Heart left ventricle (tissue), 16 donors: Measurements from ENCODE around the gene TDP1. TPM values are rescaled to one million over a fixed set of nuclear protein-coding genes. Genes with fewer than 3 reads are reported as not detected.

Experiments used
- ATAC-seq, 4 donors: fragments of 200-7000 bp; cut with Tn5 transposase; one replicate each; pipeline ENCODE4 v1.9.1; 2020 to 2022; ENCODE audit warnings: moderate library complexity in 4 of 4, mild to moderate bottlenecking in 3 of 4, moderate number of reproducible peaks in 1 of 4
- DNase-seq, 5 donors: peaks; one replicate each; pipeline ENCODE4 v3.0.0-alpha.2; 2020
- H3K27ac ChIP-seq, 12 donors: fragments of 200-600 bp; sonication (generic) in 4 of 12; one replicate each; pipeline versions ENCODE4 v1.5.0 to v1.8.0; 2016 to 2022; ENCODE audit warnings: mild to moderate bottlenecking in 2 of 12
- H3K27me3 ChIP-seq, 9 donors: fragments of 200-600 bp; sonication (generic) in 2 of 9; one replicate each; pipeline versions ENCODE4 v1.5.1 to v1.8.0; 2016 to 2022; ENCODE audit warnings: mild to moderate bottlenecking in 3 of 9
- H3K36me3 ChIP-seq, 9 donors: fragments of 200-600 bp; sonication (generic) in 2 of 9; one replicate each; pipeline versions ENCODE4 v1.5.0 to v1.8.0; 2018 to 2022; ENCODE audit warnings: mild to moderate bottlenecking in 2 of 9
- H3K4me1 ChIP-seq, 12 donors: fragments of 200-600 bp; sonication (generic) in 4 of 12; one replicate each; pipeline versions ENCODE4 v1.5.0 to v1.8.0; 2016 to 2022; ENCODE audit warnings: mild to moderate bottlenecking in 3 of 12
- H3K4me3 ChIP-seq, 12 donors: fragments of 200-600 bp; sonication (generic) in 4 of 12; one replicate each; pipeline versions ENCODE4 v1.5.0 to v1.8.0; 2017 to 2022; ENCODE audit warnings: mild to moderate bottlenecking in 9 of 12, moderate library complexity in 4 of 12
- H3K9me3 ChIP-seq, 12 donors: fragments of 200-600 bp; sonication (generic) in 4 of 12; one replicate each; pipeline versions ENCODE4 v1.5.0 to v1.8.0; 2016 to 2022; ENCODE audit warnings: mild to moderate bottlenecking in 1 of 12
- POLR2A ChIP-seq, 2 donors: fragments of 450-650 bp; IDR thresholded peaks; one replicate each; pipeline ENCODE4 v1.6.1; 2017; ENCODE audit warnings: antibody characterized with exemption in 2 of 2, mild to moderate bottlenecking in 2 of 2, moderate library complexity in 2 of 2
- WGBS, 4 donors: extraction: QIAGEN DNeasy Blood & Tissue Kit in 2 of 4; methylation state at CpG; one replicate each; pipeline versions ENCODE4 v1.1.5 to v1.1.7; 2013 to 2018; 5-methylcytosine and 5-hydroxymethylcytosine counted together
- intact Hi-C, 10 donors: fragments of 100-400 bp; cut with DNase I; formaldehyde crosslinking; loops; one replicate each; pipeline versions ENCODE4 v1.11.1 to v1.14.2; 2022
- polyA plus RNA-seq, 2 donors: library from polyadenylated mRNA; stranded (reverse); fragments of 200-250 nt; gene quantifications; one replicate each; pipeline ENCODE4 v1.2.3, GENCODE V29; 2013
- total RNA-seq, 9 donors: library from RNA; depleted of rRNA in 2 of 9; stranded (reverse); fragments of >200 nt in 2 of 9; fragmentation: NEBNext Ultra II Directional in 3 of 9; extraction: Animal tissue kit (Norgen Biotek cat#: 25700) in 3 of 9; gene quantifications; one replicate each; pipeline versions ENCODE4 v1.1.0 to v1.2.4, GENCODE V29; 2016 to 2023
- TF ChIP-seq, protein P1 (sequence below), 12 donors: fragments of 200-600 bp; sonication (generic) in 4 of 12; IDR thresholded peaks; one replicate each; pipeline versions ENCODE4 v1.5.0 to v1.8.0; 2018 to 2022; ENCODE audit warnings: antibody characterized with exemption in 12 of 12, mild to moderate bottlenecking in 5 of 12
- donor health status: ischemic (EF 13 %, LVEDD 7.1; RV severe dilation, severe dysfunction).
- donor health status: healthy with polysubstance abuse.
- donor health status: DM: no; HTN: yes; CAD: no.
- donor health status: DM: no; HTN: no; CAD: no.
- donor health status: ischemic (EF 25% LVEDD 6.9; RV normal size, moderate dysfunction).
- donor health status: ischemic (EF 25% LVEDD 5.7; RV mildly dilated, moderate dysfunction).
- donor health status: healthy.
- donor health status: DM: yes; HTN: yes; CAD: no.
- donor health status: ischemic (EF 35%, LVEDD 5.7; RV mildly dilated, moderate dysfunction).
- donor health status: nonischemic (EF 11% LVEDD 7.7; RV severe dilation, severe dysfunction).
- donor health status: DM: yes; HTN: yes; CAD: no.
- donor health status: PGD.
- donor health status: ischemic (EF 29% LVEDD 5.4; RV normal size, mild dysfunction).
- donor health status: nonischemic (EF 23%, LVEDD 6.1; RV moderate dilation, normal function).

Gene TDP1
- total and polyA plus RNA-seq, 11 donors = 1.0 to 9.0 (median 4.1) TPM

DNA sequence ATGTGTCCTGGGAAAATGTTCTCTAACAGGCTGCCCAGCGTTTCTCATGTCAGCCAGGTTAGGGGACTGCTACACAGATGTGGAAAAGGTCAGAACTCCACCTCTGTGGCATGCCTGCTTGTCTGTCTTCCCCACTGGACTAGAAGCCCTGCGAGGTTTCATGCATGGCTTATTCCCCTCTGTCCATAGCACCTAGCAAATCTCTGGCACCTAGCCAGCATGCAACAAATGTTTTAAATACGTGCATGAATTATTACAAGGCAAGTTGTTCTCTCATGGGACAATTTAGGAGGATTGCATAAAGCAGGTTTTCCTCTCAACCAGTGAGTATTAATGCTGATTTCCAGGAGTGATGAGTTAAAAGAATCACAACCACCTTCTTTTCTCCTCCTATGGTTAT, 84.7 kb downstream of the TDP1 start:
- intact Hi-C loops = no loop called here
- Histone ChIP-seq H3K36me3 (peaks cover 0 to 24% (median 2%) of the 10 kb centered on the region in 9 donors), H3K4me1 (peaks cover 0 to 3% (median 0%) of the 10 kb centered on the region in 12 donors), H3K9me3 (peaks cover 0 to 7% (median 0%) of the 10 kb centered on the region in 12 donors), H3K27ac (no peak overlapping the region), H3K27me3 (no peaks in the 10 kb centered on the region), H3K4me3 (no peak overlapping the region)
- WGBS, 4 donors = 77 to 92% (median 81%) methylated on average over 3 of the region's 3 CpGs
- TF ChIP-seq, protein P1, sequence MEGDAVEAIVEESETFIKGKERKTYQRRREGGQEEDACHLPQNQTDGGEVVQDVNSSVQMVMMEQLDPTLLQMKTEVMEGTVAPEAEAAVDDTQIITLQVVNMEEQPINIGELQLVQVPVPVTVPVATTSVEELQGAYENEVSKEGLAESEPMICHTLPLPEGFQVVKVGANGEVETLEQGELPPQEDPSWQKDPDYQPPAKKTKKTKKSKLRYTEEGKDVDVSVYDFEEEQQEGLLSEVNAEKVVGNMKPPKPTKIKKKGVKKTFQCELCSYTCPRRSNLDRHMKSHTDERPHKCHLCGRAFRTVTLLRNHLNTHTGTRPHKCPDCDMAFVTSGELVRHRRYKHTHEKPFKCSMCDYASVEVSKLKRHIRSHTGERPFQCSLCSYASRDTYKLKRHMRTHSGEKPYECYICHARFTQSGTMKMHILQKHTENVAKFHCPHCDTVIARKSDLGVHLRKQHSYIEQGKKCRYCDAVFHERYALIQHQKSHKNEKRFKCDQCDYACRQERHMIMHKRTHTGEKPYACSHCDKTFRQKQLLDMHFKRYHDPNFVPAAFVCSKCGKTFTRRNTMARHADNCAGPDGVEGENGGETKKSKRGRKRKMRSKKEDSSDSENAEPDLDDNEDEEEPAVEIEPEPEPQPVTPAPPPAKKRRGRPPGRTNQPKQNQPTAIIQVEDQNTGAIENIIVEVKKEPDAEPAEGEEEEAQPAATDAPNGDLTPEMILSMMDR (IDR thresholded peaks at IDR 0.05) = no peak
- TF ChIP-seq POLR2A (IDR thresholded peaks at IDR 0.05) = no peak
- DNase-seq = no peak
- ATAC-seq = no peak

DNA sequence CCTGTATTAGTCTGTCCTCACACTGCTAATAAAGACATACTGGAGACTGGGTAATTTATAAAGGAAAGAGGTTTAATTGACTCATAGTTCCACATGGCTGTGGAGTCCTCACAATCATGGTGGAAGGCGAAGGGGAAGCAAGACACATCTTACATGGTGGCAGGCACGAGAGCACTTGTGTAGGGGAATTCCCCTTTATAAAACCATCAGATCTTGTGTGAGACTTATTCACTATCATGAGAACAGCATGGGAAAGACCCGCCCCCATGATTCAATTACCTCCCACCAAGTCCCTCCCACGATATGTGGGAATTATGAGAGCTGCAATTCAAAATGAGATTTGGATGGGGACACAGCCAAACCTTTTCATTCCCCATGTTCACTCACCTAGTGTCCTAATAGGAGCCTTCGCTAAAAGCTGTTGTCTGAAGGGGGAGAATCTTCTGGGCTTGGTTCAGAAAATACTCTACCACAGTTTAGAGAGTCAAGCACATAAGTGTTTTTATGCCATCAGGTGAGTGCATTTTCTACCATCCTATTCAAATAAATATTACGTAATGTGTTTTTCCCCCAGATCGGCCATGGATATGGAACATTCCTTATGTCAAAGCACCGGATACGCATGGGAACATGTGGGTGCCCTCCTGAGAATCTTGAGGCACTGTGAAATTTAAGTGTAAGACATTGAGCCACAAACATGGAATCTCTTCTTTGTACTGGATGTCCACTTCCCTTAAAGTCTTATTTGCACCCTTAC, 86.9 kb downstream of the TDP1 start:
- no peak for ATAC-seq
- H3K4me3 ChIP-seq = no peak overlapping the region
- H3K9me3 ChIP-seq = peaks cover 0 to 6% (median 0%) of the 10 kb centered on the region in 12 donors
- no peaks in the 10 kb centered on the region for H3K27me3 ChIP-seq
- no peak for DNase-seq
- WGBS, 4 donors = 94 to 96% (median 94%) methylated on average over 9 of the region's 9 CpGs
- H3K4me1 ChIP-seq = peaks cover 0 to 7% (median 0%) of the 10 kb centered on the region in 12 donors
- TF ChIP-seq, protein P1 (IDR thresholded peaks at IDR 0.05) = no peak
- no peak for TF ChIP-seq POLR2A (IDR thresholded peaks at IDR 0.05)
- no peak overlapping the region for H3K27ac ChIP-seq
- H3K36me3 ChIP-seq = peaks cover 0 to 19% (median 2%) of the 10 kb centered on the region in 9 donors
- intact Hi-C loops = no loop called here

DNA sequence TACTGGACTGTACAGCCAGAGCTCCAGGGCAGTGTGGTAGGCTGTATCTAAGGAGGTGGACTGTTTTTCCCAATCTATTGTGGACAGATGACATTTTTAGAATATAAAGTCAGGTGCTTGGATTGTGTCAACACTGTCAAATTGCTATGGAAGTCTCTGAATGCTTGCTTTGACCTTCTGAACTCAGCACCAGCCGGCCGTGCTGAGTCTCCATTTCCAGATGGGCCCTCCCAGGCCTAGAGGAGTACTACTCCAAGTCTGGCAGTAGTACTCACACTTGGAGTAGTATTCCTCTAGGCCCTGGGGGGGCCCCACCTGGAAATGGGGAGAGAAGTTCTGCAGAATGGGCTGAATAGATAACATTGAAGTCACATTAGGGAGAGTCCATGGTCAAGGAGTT, 89.9 kb downstream of the TDP1 start:
- Histone ChIP-seq H3K4me3 (no peak overlapping the region), H3K36me3 (peaks cover 0 to 13% (median 2%) of the 10 kb centered on the region in 9 donors), H3K27ac (no peak overlapping the region), H3K9me3 (no peaks in the 10 kb centered on the region), H3K27me3 (peaks cover 0 to 6% (median 0%) of the 10 kb centered on the region in 9 donors), H3K4me1 (peaks cover 0 to 7% (median 0%) of the 10 kb centered on the region in 12 donors)
- intact Hi-C loops = no loop called here
- no peak for TF ChIP-seq POLR2A (IDR thresholded peaks at IDR 0.05)
- TF ChIP-seq, protein P1 (IDR thresholded peaks at IDR 0.05) = no peak
- ATAC-seq (no peak), DNase-seq (no peak)
- 49 to 64% (median 52%) methylated on average over 2 of the region's 2 CpGs for whole genome bisulfite sequencing, 4 donors

DNA sequence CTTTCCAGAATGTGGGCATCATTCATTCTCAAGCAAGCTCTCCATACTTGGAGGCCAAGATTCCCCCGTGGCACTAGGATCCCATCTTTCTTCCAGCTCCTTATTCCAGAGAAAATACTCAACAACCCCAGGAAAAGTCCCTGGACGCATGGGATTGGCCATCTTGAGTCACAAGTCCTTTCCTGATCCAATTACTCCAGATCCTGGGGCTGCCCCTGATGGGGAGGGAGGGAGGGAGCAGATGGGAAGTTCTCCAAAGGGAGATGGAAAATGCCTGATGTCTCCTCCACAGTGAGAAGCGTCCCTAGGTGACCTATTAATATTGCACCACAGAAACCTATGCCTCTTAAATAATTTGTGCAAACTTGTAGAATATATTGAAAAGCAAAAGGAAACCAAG, 93.7 kb downstream of the TDP1 start:
- Histone ChIP-seq H3K4me3 (no peak overlapping the region), H3K36me3 (no peaks in the 10 kb centered on the region), H3K9me3 (no peaks in the 10 kb centered on the region), H3K27me3 (peaks cover 0 to 31% (median 0%) of the 10 kb centered on the region in 9 donors), H3K27ac (no peak overlapping the region), H3K4me1 (peaks cover 0 to 7% (median 0%) of the 10 kb centered on the region in 12 donors)
- intact Hi-C loops = no loop called here
- no peak for ATAC-seq
- 46 to 68% (median 62%) methylated on average over 3 of the region's 3 CpGs for WGBS, 4 donors
- no peak for DNase-seq
- TF ChIP-seq, protein P1 (IDR thresholded peaks at IDR 0.05) = no peak
- no peak for TF ChIP-seq POLR2A (IDR thresholded peaks at IDR 0.05)
